ENCODE measurements around the gene BMS1. TPM values are rescaled to one million over a fixed set of nuclear protein-coding genes. Genes with fewer than 3 reads are reported as not detected.
"Not testable (repeated sequence)": the region's sequence is repeated elsewhere in the genome, so short reads cannot be mapped to it uniquely, and the experiment has no call there.

The BMS1 gene
- polyA plus RNA-seq, 12 donors = 10.4 to 18.1 (median 16.7) TPM; not detected in 1

DNA sequence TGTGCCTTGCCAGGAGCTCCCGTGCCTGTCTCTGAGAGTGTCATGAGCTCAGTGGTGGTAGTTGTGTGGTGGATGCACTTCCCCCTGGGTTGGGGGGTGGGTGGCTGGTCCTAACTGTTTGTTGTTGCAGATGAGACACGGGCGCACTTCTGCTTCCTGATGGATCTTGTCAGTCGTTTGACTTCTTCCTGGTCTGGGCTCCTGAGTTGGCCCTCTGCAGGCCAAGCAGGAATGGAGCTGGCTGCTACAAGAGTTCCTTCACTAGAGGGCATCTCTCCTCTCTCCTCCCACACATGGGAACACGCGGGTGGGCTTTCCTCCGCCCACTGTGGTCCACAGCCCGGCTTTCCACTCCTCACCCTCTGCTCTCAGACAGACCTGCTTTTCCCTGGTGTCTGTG is 82.0 kb downstream of the BMS1 start:
- DNase-seq = no peak

DNA sequence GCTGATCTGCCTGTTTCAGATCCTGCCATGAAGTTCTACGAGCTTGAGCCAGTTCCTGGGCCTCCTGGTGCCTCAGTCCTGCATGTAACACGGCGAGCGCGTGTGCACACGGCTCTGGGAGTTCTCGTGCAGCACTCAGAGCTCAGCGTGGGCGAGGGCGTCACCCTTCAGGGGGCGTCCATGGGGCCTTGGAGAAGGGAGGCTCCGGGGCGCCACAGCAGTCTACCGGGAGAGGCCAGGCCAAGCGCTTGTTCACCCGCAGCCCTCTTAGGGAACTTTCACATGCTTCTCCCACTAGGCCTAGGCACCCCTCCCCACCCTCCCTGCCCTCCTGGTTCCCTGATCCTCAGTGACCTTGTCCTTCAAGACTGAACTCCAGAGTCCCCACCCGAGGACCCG is 83.1 kb downstream of the BMS1 start:
- no peak for DNase-seq

DNA sequence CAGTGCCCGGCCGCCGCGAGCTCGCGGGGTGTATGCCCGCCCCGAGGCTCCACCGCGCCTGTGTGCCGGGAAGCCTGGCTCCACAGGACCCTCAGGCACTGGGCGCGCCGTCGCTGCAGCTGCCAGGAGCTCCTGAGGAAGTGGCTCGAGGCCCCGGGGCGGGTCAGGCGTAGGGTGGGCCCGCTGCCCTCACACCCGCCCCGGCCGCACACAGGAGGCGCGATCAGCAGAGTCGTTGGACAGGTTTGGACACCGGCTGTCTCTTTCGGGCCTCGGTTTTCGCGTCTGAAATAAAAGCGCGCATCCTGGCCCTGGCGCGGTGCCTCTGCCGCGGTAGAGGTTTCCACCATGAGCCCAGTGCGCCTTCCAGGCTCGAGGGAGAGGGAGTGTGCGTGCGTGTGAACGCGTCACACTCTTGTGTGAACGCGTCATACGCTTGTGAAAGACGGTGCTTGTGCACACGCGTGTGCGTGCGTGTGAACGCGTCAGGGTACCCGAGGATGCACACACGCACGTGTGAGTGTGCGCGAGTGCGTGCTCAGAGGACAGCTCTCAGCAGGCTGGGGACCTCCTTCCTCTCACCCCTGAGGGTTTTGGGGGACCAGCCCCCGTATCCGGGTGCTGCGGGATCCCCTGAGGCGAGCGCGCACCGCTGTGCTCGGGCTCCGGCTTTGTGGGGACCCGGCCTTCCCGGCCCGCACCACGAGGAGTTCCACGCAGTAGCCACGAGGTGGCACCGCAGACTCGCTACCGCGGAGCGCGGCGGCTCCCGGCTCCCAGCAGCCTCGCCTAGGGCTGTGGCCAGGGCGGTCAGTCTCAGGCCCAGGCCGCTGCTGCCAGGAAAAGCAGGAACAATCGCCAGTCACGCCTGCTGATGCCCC is 83.8 kb downstream of the BMS1 start:
- DNase-seq = peak; percentile 72

- DNase-seq = no peak
These were observed 85.0 kb downstream of the BMS1 start for GRCh38 chr10:42867571-42867970.

DNA sequence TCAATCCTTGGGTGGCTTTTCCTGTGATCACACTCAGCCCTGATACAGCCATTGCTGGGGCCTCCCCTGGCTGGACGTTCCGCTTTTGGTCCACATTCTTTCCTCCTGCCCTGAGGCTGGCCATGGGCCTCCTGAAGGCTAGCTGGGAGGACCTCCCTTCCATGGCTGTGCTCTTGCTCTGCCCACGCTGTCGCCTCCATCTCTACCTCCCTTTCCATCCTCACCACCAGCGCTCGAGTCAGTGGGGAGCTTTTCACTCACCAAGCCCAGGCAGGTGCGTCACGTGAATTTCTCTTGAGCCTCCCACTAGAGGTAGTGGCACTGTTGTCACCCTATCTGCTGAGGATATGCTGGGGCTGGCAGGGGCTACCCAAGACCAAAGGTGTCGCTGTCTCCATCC is 85.9 kb downstream of the BMS1 start:
- no peak for DNase-seq

DNA sequence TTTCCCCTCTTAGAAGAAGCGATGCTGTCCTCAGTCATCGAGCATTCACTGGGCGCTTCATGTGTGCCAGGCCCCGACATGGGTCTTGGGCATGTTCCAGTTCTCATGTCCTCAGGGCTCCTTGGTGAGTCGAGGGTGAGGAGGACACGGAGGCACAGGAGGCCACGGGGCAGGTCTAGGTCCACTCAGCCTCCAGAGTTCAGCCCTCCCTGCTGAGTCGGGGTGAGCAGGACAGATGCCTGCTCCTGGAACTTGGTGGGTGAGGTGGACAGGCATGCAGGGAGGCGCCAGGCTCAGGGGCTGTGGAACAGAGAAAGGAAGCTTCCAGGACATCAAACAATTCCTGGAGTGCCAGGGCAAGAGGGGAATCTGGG is 87.4 kb downstream of the BMS1 start:
- DNase-seq = no peak

- DNase-seq = not testable (repeated sequence)
These were observed 88.6 kb downstream of the BMS1 start for GRCh38 chr10:42871138-42871641.

- no peak for DNase-seq
These were observed 89.2 kb downstream of the BMS1 start for GRCh38 chr10:42871823-42872222.

GRCh38 chr10:42872865-42873435 is 90.4 kb downstream of the BMS1 start:
- DNase-seq = no peak

- DNase-seq = no peak
These were observed 92.3 kb downstream of the BMS1 start for GRCh38 chr10:42874713-42875387.

DNA sequence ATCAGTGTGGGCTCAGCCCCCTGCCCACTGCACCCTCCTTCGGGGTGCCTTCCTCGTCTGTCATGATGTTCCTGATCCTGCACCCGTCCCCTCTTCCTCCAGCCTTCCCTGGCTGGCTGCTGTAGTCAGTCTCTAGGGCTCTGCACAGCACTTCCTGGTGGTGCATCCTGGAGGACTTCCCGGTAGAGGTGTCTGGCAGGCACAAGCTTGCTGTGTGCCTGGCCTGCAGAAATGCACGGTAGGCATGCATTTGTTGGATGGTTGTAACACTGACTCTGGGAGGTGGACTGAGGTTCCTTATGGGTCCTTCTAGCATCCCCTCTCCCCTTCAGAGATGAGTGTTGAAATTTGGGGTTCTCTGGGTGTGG is 92.8 kb downstream of the BMS1 start:
- no peak for DNase-seq

DNA sequence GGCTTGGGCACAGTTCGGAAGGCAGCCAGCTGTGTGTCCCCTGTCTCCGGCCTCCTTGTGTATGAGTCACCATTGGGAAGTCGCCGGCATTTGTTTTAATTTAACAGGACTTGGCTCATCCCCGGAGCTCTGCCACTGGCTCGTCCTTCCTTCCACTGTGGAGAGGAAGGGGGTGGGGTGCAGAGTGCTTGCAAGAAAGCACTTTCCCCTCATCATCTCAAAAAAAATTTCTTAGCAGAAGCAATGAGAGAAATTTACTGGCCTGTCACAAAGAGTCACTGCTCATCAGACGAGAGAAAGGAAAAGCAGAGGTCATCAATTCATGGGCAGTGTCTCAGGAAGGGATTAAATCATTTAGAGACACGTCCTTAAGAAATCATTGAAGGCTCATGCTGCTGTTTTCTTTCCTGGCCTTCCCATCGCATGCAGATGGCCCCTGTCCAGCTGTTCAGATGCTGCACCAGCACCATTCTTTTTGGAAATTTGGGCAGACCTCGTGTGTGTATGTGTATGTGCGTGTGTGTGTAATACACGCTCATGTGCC is 93.3 kb downstream of the BMS1 start:
- DNase-seq = peak; percentile 33

DNA sequence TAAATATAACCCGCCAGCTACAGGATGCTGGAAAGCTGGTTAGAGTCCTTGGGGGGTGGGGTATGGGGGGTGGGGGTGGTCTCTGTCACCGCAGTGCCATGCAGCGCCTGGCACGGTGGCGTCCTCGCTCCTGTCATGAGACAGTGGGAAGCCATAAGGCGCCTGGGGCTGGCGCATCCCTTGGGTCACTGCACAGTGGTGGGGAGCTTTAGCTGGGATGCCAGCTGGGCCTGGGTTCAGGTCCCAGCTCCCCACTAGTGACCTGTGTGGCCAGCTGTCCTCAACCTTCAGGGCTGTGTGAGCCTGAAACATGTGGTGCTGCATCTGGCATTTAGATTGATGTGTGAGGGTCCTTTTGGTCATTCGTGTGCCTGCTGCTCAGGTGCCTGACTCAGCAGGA is 93.9 kb downstream of the BMS1 start:
- DNase-seq = no peak

- DNase-seq = no peak
These were observed 94.3 kb downstream of the BMS1 start for GRCh38 chr10:42876945-42877344.

DNA sequence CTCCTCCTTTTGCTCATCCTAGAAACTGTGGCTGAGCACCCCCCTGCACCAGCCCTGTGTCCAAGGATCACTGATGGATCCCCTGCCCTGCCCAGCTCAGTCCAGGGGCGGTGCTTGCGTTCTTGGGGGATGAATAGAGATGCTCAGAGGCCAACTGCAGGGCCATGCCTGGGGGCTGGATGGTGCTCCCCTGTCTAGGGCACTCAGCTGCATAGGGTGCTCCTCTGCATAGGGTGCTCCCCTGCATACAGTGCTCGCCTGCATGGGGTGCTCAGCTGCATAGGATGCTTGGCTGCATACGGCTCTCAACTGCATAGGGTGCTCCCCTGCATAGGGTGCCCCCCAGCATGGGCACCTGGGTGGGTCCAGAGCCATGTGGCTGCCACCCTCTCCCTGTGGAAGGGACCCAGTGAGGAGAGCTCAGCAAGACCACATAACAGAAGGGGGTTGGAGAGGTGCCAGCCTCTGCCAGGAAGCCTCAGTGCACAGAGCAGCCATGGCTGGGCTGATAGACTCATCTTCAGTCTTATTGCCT is 95.0 kb downstream of the BMS1 start:
- DNase-seq = no peak

DNA sequence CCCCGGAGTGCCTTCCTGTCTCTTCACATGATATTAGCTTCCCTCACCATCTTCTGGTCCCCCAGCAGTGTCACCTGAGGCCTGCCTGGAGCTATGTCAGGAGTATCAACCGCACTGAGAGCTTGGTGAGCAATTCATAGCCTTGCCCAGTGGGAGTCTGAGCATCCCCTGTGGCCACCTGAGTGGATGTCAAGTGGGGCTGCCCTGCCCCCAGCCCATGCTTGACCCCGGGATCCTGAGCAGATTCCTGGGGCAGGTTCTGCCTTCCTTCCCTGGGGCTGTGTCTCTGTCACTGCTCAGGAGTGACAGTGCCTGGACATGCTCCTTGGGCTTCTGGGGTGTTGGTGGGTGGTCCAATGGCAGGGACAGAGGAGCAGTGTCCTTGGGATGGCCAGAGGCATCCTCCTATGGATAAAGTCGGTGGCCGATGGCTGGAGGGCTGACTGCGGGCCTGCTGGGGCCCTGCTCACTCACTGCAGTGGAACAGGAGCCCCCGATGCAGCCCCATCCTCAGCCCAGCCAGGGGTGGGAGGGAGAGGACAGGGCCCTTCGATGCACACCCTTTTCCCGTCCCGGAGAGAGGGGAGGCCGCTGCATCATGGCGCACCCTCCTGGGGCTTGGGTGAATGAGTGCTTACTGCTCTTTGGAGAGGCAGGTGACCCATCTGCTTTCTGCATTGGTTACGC is 95.7 kb downstream of the BMS1 start:
- DNase-seq = no peak

- no peak for DNase-seq
These were observed 96.2 kb downstream of the BMS1 start for GRCh38 chr10:42878821-42879195.

DNA sequence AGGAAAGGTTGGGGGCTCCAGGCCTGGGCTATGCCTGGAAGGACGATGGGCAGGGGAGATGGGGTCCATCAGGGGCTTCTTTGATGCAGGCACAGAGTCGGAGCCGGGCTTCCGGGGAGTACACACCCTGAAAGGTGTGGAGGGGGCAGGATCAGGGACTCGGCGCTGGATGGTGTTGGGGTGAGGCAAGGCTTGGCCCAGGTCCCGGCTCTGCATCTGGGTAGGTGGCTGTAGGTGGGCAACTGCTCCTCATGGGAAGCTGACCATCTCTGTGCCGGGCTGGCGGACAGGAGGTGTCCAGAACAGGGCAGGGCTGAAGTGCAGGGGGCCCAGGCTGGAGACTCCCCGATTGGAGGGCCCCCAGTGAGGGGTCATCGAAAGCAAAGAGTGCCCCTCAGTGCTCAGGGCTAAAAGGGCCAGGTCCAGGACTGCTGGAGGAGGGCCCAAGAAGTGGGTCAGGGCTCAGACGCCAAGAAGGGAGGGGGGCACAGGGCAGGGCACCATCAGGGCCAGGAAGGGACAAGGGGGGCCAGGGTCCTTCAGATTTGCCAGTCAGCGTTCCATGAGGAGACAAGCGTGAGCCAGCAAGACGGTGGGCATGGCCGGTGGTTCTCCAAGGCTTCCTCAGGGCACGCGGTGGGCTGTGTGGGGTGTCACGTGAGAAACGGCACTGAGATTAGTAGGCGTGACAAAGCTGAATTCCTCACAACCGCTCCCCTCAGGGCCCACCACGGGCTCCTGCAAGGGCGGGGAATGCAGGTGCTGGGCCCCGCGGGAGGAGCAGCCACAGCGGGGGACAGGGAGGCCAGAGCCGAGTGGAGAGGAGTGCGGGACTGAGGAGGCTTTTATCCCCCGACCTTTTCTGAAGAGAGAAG is 97.0 kb downstream of the BMS1 start:
- DNase-seq = no peak

DNA sequence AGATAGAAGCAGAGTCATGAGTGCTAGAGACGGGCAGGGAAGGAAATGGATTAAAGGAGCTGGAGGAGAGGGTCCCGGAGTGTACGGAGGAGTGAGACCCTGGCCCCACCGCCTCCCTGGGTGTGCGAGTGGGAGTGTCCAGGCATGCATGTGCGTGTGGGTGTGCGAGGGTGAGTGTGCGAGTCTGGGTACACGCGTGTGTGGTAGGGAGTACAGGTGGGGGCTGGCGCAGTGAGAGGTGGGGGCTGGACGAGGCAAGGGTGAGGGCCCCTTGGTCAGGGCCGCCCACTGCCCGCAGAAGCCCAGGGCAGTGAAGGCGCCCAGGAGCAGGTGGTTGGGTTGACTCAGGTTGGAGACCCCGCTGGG is 97.6 kb downstream of the BMS1 start:
- no peak for DNase-seq

DNA sequence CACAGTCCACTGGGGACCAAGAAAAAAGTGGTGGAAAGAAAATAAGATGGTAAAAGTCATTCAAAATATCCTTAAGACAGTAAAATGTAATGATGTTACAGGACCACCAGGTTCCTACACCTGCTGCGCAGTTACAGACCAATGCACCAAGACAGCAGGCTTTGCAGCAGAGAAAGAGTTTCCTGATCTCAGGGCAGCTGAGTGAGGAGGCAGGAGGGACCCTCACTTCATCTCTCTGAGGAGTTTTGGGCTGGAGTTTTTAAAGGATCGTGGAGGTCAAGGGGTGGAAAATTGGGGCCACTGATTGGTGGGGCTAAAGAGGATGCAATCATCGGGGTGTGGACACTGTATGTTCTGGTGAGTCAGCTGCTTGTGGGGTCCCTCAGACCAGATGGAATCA is 100.0 kb downstream of the BMS1 start:
- DNase-seq = no peak

Measured in muscle of arm (tissue), 12 donors.